ENCODE results near the gene GGA2.

GRCh38 chr16:23530062-23530461, 19.8 kb upstream of the GGA2 start:
- TF ChIP-seq CTCF (IDR thresholded peaks at IDR 0.05) (no peak), POLR2A (IDR thresholded peaks at IDR 0.05) (no peak)

Data from stomach (tissue), 4 donors.